Right ventricle myocardium inferior (tissue), 1 donor: ENCODE data around the gene DISC1. TPM values are rescaled to one million over a fixed set of nuclear protein-coding genes. Genes with fewer than 3 reads are reported as not detected.
"Not testable (repeated sequence)": the region's sequence is repeated elsewhere in the genome, so short reads cannot be mapped to it uniquely, and the experiment has no call there.

Source experiments
- ATAC-seq: fragments of 200-7000 bp; cut with Tn5 transposase; one replicate; pipeline ENCODE4 v1.9.1; 2020; ENCODE audit warnings: mild to moderate bottlenecking, moderate library complexity
- DNase-seq: peaks from one replicate; pipeline ENCODE4 v3.0.0; 2021; ENCODE audit errors: missing footprints
- intact Hi-C: fragments of 100-400 bp; cut with DNase I; formaldehyde crosslinking; loops from one replicate; pipeline ENCODE4 v1.11.0; 2022
- total RNA-seq: library from RNA; stranded (reverse); fragmentation: NEBNext Ultra II Directional; extraction: Animal tissue kit (Norgen Biotek cat#: 25700); gene quantifications from one replicate; pipeline ENCODE4 v1.2.1, GENCODE V29; 2021
- donor health status: DM: no; HTN: yes; CAD: no; lungs with severe emphysema.

DISC1 gene
- total RNA-seq, 1 donor from 2014 or later: 3.9 TPM

GRCh38 chr1:231629132-231629531 is 2.5 kb downstream of the DISC1 start:
- intact Hi-C loops: no loop called here
- no peak for ATAC-seq
- DNase-seq: no peak

DNA sequence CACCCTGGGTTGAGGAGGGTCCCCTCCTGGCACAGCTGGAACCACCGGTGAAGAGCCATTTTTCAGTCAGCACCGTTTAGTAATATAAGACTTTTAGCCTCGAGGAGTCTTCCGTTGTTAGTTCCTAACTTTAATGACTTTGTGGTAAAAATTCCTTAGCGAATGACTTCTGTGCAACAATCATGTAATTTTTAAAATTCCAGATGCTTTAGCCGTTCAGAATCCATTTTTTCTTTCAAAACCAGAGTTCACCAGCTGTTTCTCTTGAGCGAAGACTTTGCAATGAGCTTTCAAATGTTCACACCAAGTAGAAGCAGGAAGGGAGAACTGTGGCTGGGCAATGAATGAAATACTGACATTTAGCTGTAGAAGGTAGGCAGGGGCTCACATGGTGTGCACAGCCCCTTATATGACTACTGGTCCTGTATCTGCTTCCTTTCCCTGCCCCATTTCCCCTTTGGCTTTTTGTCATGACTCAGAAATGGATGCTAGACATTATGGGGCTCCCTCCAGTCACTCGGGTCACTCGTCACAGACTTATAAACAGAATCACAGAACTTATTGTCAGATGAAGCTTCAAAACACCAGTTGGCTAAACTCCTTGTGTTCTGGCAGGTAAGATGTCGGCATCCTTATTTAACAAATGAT is 4.1 kb downstream of the DISC1 start:
- intact Hi-C loops: no loop called here
- DNase-seq: no peak
- ATAC-seq: no peak

DNA sequence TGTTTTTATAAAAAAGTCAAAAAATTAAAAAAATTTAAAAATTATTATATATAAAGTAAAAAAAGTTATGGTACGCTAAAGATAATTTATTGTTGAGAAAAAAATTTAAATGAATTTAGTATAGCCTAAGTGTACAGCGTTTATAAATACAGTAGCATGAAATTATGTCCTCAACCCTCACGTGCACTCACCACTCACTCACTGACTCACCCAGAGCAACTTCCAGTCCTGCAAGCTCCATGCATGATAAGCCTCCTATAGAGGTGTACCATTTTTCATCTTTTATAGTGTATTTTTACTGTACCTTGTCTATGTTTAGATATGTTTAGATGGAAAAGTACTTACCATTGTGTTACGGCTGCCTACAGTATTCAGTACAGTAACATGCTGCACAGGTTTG is 5.1 kb downstream of the DISC1 start:
- DNase-seq: no peak
- intact Hi-C loops: no loop called here
- no peak for ATAC-seq

DNA sequence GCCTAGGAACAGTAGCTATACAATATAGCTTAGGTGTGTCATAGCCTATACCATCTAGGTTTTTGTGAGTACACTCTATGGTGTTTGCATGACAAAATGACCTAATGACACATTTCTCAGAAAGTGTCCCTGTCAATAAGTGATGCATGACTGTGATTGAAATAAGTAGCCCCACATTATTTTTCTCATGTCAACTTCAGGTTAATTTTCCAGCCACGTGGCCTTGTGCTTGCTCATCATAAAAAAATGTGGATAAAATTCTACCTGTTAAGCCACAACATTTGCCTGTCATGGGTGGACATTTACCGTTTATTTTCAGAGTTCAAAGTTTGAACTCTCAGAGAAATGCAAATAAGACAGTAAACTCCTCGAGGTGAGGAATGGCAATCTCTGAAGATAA is 5.5 kb downstream of the DISC1 start:
- intact Hi-C loops: no loop called here
- DNase-seq (no peak), ATAC-seq (no peak)

- DNase-seq (no peak), ATAC-seq (no peak)
- intact Hi-C loops: no loop called here
Measured at GRCh38 chr1:231634323-231635013, 7.9 kb downstream of the DISC1 start.

DNA sequence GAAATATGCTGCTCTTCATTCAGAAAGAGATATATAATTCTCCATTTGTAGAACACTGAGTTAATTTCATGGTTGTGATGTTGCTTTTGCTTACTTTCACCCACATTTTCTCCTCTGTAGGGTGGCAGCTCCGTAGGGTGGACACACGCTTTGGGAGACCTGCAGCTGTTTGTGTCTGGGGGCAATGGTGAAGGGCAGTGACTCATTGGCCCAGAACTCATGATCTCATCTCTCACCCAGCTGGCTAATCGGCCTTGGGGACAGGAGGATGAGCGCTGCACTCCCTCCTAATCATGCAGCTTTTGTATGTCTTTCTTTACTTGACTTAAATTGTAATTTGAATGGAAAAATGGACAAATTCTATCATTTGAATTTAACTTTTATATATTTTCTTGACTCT is 9.6 kb downstream of the DISC1 start:
- DNase-seq (no peak), ATAC-seq (peak; percentile 62)
- intact Hi-C loops: no loop called here

DNA sequence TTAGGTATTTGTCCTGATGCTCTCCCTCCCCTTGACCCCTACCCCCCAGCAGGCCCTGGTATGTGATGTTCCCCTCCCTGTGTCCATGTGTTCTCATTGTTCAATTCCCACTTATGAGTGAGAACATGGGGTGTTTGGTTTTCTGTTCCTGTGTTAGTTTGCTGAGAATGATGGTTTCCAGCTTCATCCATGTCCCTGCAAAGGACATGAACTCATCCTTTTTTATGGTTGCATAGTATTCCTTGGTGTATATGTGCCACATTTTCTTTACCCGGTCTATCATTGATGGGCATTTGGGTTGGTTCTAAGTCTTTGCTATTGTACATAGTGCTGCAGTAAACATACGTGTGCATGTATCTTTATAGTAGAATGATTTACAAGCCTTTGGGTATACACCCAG is 10.3 kb downstream of the DISC1 start:
- DNase-seq, ATAC-seq, intact Hi-C loops: not testable (repeated sequence)

GRCh38 chr1:231638647-231639046 is 12.1 kb downstream of the DISC1 start:
- DNase-seq (no peak), ATAC-seq (no peak)
- intact Hi-C loops: no loop called here

DNA sequence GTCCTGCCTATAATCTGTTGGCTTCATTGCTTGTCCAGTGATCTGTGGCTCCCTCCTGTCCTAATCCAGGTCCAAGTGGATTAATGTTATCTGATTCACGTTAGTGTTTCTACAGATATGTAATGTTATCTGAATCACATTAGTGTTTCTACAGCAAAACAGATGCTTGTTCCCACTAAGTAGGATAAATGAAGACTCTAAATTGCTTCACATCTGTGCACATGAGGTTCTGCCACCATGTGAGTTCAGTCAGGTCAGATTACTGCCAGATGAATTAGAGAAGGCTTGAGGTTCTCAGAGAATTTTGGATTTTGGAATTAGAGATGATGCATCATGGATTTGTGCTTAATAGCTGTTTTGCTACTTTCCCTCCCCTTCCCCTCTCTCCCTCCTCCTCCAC is 13.2 kb downstream of the DISC1 start:
- ATAC-seq (no peak), DNase-seq (no peak)
- intact Hi-C loops: no loop called here

GRCh38 chr1:231641444-231641843 is 14.9 kb downstream of the DISC1 start:
- DNase-seq, ATAC-seq, intact Hi-C loops: not testable (repeated sequence)

DNA sequence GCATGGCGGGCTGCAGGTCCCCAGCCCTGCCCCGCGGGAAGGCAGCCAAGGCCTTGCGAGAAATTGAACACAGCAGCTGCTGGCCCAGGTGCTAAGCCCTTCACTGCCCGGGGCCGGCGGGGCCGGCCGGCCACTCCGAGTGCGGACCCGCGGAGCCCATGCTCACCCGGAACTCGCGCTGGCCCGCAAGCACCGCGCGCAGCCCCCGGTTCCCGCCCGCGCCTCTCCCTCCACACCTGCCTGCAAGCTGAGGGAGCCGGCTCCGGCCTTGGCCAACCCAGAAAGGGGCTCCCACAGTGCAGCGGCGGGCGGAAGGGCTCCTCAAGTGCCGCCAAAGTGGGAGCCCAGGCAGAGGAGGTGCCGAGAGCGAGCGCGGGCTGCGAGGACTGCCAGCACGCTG is 15.5 kb downstream of the DISC1 start:
- ATAC-seq, DNase-seq, intact Hi-C loops: not testable (repeated sequence)

DNA sequence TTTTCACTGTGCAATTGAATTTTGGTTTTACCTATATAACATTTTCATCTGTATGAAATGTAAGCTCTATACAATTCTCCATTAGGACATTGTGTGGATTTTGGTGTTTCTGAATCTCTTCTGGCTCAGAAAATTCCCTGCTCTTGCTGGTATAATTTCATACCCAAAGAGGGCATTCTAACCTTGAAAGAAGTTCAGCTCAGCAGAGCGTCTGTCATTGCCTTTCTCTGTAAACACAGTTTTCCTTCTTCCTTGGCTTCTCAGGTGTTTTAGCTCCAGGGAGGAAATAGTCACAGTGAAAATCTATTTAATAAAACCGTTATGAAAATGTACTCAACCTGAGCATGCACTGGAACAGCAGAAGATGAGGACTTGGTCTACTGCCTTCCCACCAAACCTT is 16.0 kb downstream of the DISC1 start:
- no peak for ATAC-seq
- intact Hi-C loops: no loop called here

DNA sequence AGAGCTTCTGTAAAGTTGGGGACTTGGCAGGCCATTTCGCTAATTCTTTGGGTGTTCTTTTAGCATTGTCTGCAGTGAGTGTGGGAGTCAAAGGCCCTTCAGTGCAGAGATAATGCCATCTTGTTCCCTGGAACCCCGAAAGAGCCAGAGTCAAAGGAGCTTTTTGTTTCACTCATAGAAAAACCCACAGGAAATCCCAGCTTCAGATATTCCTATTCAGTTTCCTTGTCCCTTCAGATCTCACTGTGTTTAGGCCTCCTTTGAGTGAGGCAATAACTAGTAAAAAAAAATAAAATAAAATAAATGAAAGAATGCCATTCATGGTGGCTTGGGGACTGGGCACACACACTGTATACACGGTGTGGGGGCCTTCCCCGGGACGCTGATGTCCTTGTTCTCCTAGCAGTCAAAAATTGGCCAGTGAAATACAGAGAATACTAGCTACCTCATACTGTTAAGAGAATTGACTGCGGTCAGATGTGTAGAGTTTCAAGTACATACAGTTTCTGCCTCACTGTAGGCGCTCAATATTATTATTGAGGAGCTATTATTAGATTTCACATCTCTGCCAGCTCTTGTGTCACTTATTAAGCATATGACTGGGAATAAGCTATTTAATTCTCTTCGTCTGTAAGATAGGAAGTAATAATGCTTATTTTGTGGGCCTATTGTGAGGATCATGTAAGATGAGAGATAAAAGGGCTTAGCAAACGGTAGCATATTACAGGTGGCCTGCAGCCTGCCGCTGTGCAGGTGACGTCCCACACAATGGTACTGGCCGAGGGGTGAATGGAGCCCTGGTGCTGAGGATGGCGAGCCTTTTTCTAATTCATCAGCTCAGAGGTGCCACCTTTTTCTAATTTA is 16.7 kb downstream of the DISC1 start:
- ATAC-seq (peak; percentile 44), DNase-seq (no peak)
- intact Hi-C loops: no loop called here

More for the DNA sequence above, 16.0 kb downstream of the DISC1 start:
- DNase-seq: no peak

GRCh38 chr1:231643935-231644237 is 17.3 kb downstream of the DISC1 start:
- intact Hi-C loops: no loop called here
- DNase-seq (no peak), ATAC-seq (no peak)

- intact Hi-C loops, ATAC-seq, DNase-seq: not testable (repeated sequence)
Measured at GRCh38 chr1:231645634-231646033, 19.0 kb downstream of the DISC1 start.

- DNase-seq, intact Hi-C loops, ATAC-seq: not testable (repeated sequence)
Measured at GRCh38 chr1:231646165-231646564, 19.6 kb downstream of the DISC1 start.

- intact Hi-C loops, ATAC-seq: not testable (repeated sequence)
Measured at GRCh38 chr1:231651621-231652260, 25.2 kb downstream of the DISC1 start.

DNA sequence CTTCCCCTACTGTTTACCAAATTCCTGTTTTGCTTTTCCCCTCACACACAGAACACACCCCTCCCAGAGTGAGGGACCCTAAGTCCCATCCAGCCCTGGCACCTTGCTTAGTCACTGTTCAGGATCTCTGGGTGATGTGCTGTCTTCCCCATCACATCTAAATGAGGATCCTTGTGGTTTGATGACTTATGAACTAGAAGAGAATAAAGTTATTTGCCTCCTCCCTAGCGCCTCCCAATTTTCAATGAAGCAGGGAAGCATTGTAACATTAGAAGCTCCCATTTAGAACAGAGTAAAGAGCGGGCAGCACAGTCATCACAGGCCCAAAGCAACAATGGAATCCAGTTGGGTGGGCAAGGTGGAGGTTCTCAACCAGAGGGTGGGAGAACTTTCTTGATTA is 27.0 kb downstream of the DISC1 start:
- no peak for ATAC-seq
- DNase-seq: no peak
- intact Hi-C loops: no loop called here

More at GRCh38 chr1:231651621-231652260, 25.2 kb downstream of the DISC1 start:
- DNase-seq: not testable (repeated sequence)

GRCh38 chr1:231656741-231657140 is 30.2 kb downstream of the DISC1 start:
- DNase-seq (no peak), ATAC-seq (no peak)
- intact Hi-C loops: no loop called here
